Lung (tissue), 12 donors: ENCODE results near the gene FLVCR1. TPM values are rescaled to one million over a fixed set of nuclear protein-coding genes. Genes with fewer than 3 reads are reported as not detected.
"Not testable (repeated sequence)": the region's sequence is repeated elsewhere in the genome, so short reads cannot be mapped to it uniquely, and the experiment has no call there.

ENCODE experiments used
- ATAC-seq: fragments of 200-7000 bp; cut with Tn5 transposase; one replicate; pipeline ENCODE4 v1.9.1; 2020; ENCODE audit warnings: moderate number of reproducible peaks; ENCODE audit not compliant: insufficient read depth, low FRiP score
- DNase-seq, 3 donors: peaks; one replicate each; pipeline ENCODE4 v3.0.0-alpha.2; 2013 to 2017
- H3K27ac ChIP-seq, 2 donors: one replicate each; pipeline ENCODE4 v1.5.1; 2013; ENCODE audit warnings: mild to moderate bottlenecking in 2 of 2, moderate library complexity in 2 of 2, control low read depth in 1 of 2, inconsistent platforms in 1 of 2, low read depth in 1 of 2, low read length in 1 of 2
- H3K27me3 ChIP-seq, 3 donors: one replicate each; pipeline ENCODE4 v1.5.1; 2013; ENCODE audit warnings: low read length in 2 of 3; ENCODE audit not compliant: control insufficient read depth in 3 of 3, insufficient read depth in 3 of 3
- H3K36me3 ChIP-seq, 4 donors: one replicate each; pipeline ENCODE4 v1.5.1; 2013; ENCODE audit warnings: low read length in 4 of 4, mild to moderate bottlenecking in 1 of 4, moderate library complexity in 1 of 4; ENCODE audit not compliant: control insufficient read depth in 4 of 4, insufficient read depth in 4 of 4
- H3K4me1 ChIP-seq, 5 donors: one replicate each; pipeline ENCODE4 v1.5.1; 2013; ENCODE audit warnings: low read length in 5 of 5, mild to moderate bottlenecking in 2 of 5, moderate library complexity in 1 of 5; ENCODE audit not compliant: control insufficient read depth in 5 of 5, insufficient read depth in 5 of 5
- H3K4me3 ChIP-seq: one replicate; pipeline ENCODE4 v1.5.1; 2013; ENCODE audit warnings: mild to moderate bottlenecking, control low read depth, moderate library complexity
- H3K9ac ChIP-seq, 2 donors: one replicate each; pipeline ENCODE4 v1.5.1; 2013; ENCODE audit warnings: low read length in 2 of 2, control low read depth in 1 of 2; ENCODE audit not compliant: insufficient read depth in 1 of 2
- H3K9me3 ChIP-seq, 4 donors: one replicate each; pipeline ENCODE4 v1.5.1; 2013; ENCODE audit warnings: low read length in 3 of 4, mild to moderate bottlenecking in 1 of 4, moderate library complexity in 1 of 4; ENCODE audit not compliant: control insufficient read depth in 4 of 4, insufficient read depth in 3 of 4
- CTCF ChIP-seq: IDR thresholded peaks from 2 replicates; pipeline ENCODE4 v1.5.1; 2012; ENCODE audit warnings: mild to moderate bottlenecking; ENCODE audit errors: control extremely low read depth, extremely low read depth
- WGBS, 2 donors: extraction: QIAGEN DNeasy Blood & Tissue Kit; methylation state at CpG; one replicate each; pipeline ENCODE4 v1.1.7; 2013; 5-methylcytosine and 5-hydroxymethylcytosine counted together
- polyA plus RNA-seq, 2 donors: library from polyadenylated mRNA; stranded (reverse); fragments of 200-250 nt; gene quantifications; one replicate each; pipeline ENCODE4 v1.2.1, GENCODE V29; 2013
- total RNA-seq, 2 donors: library from RNA; depleted of rRNA in 1 of 2; stranded (reverse); fragments of >200 nt in 1 of 2; gene quantifications; one replicate each; pipeline ENCODE4 v1.2.1, GENCODE V29; 2014 to 2021
- donor health status: control.
- donor health status: control.
- donor health status: Bipolar disorder and iron deficiency.
- donor health status: healthy.
- donor health status: DM: yes; HTN: yes; CAD: no.

Gene FLVCR1
- total and polyA plus RNA-seq, 4 donors, result 4.5 to 17.4 (median 6.6) TPM

GRCh38 chr1:212908971-212909370, 50.9 kb downstream of the FLVCR1 start:
- peaks cover 0 to 2% (median 0%) of the 10 kb centered on the region in 3 donors for H3K27me3 ChIP-seq
- no peaks in the 10 kb centered on the region for H3K9me3 ChIP-seq
- H3K4me1 ChIP-seq, result no peaks in the 10 kb centered on the region
- no peak overlapping the region for H3K9ac ChIP-seq
- no peak for DNase-seq
- no peak for TF ChIP-seq CTCF
- no peak for ATAC-seq
- no peak overlapping the region for H3K4me3 ChIP-seq
- 82 to 87% methylated on average over 2 of the region's 3 CpGs for WGBS, 2 donors
- no peaks in the 10 kb centered on the region for H3K36me3 ChIP-seq
- no peak overlapping the region for H3K27ac ChIP-seq

- Histone ChIP-seq H3K4me1 (peaks cover 0 to 2% (median 0%) of the 10 kb centered on the region in 5 donors), H3K9ac (no peak overlapping the region), H3K4me3 (no peak overlapping the region), H3K9me3 (no peaks in the 10 kb centered on the region), H3K27me3 (peaks cover 0 to 2% (median 0%) of the 10 kb centered on the region in 3 donors), H3K36me3 (no peaks in the 10 kb centered on the region), H3K27ac (no peak overlapping the region)
- DNase-seq (no peak), ATAC-seq (no peak)
- TF ChIP-seq CTCF, result no peak
- WGBS, 2 donors, result 92 to 97% methylated on average over 3 of the region's 3 CpGs
Observed at GRCh38 chr1:212909652-212910063, 51.6 kb downstream of the FLVCR1 start.

- WGBS, 2 donors, result 75 to 84% methylated on average over 7 to 8 of the region's 10 CpGs
- not testable (repeated sequence) for H3K9ac ChIP-seq
Observed at GRCh38 chr1:212910213-212910612, 52.1 kb downstream of the FLVCR1 start.

GRCh38 chr1:212913638-212914037, 55.6 kb downstream of the FLVCR1 start:
- peaks cover 0 to 24% (median 7%) of the 10 kb centered on the region in 5 donors for H3K4me1 ChIP-seq
- not testable (repeated sequence) for H3K4me3 ChIP-seq, H3K27me3 ChIP-seq, H3K9ac ChIP-seq, H3K36me3 ChIP-seq, H3K27ac ChIP-seq, ATAC-seq, H3K9me3 ChIP-seq, DNase-seq
- 74 to 82% methylated on average over 3 of the region's 3 CpGs for WGBS, 2 donors

More at GRCh38 chr1:212910213-212910612, 52.1 kb downstream of the FLVCR1 start:
- not testable (repeated sequence) for ATAC-seq, H3K4me3 ChIP-seq, H3K9me3 ChIP-seq, DNase-seq, H3K27me3 ChIP-seq, H3K27ac ChIP-seq, H3K4me1 ChIP-seq, H3K36me3 ChIP-seq

- WGBS, 2 donors, result 79 to 92% methylated on average over 2 to 4 of the region's 5 CpGs
- not testable (repeated sequence) for H3K9ac ChIP-seq, H3K4me3 ChIP-seq, ATAC-seq, H3K9me3 ChIP-seq, H3K36me3 ChIP-seq, H3K27me3 ChIP-seq, H3K27ac ChIP-seq, DNase-seq
- H3K4me1 ChIP-seq, result peaks cover 0 to 24% (median 7%) of the 10 kb centered on the region in 5 donors
Observed at GRCh38 chr1:212914110-212914509, 56.0 kb downstream of the FLVCR1 start.
